ENCODE data around the gene SPIRE1.
"Not testable (repeated sequence)": the region's sequence is repeated elsewhere in the genome, so short reads cannot be mapped to it uniquely, and the experiment has no call there.

The SPIRE1 gene

GRCh38 chr18:12552879-12553242 is 105.0 kb downstream of the SPIRE1 start:
- DNase-seq (ENCODE audit: low read depth): no peak
- no peak overlapping the region for H3K4me3 ChIP-seq (ENCODE audit: low read length)

GRCh38 chr18:12551943-12552878 is 105.7 kb downstream of the SPIRE1 start:
- H3K4me3 ChIP-seq (ENCODE audit: low read length): not testable (repeated sequence)
- DNase-seq (ENCODE audit: low read depth): peak; percentile 53

More at GRCh38 chr18:12552879-12553242, 105.0 kb downstream of the SPIRE1 start:
- TF ChIP-seq, protein P1, sequence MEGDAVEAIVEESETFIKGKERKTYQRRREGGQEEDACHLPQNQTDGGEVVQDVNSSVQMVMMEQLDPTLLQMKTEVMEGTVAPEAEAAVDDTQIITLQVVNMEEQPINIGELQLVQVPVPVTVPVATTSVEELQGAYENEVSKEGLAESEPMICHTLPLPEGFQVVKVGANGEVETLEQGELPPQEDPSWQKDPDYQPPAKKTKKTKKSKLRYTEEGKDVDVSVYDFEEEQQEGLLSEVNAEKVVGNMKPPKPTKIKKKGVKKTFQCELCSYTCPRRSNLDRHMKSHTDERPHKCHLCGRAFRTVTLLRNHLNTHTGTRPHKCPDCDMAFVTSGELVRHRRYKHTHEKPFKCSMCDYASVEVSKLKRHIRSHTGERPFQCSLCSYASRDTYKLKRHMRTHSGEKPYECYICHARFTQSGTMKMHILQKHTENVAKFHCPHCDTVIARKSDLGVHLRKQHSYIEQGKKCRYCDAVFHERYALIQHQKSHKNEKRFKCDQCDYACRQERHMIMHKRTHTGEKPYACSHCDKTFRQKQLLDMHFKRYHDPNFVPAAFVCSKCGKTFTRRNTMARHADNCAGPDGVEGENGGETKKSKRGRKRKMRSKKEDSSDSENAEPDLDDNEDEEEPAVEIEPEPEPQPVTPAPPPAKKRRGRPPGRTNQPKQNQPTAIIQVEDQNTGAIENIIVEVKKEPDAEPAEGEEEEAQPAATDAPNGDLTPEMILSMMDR (conservative IDR thresholded peaks at IDR 0.05; ENCODE audit: low read length): no peak

GRCh38 chr18:12551466-12551865 is 106.4 kb downstream of the SPIRE1 start:
- H3K4me3 ChIP-seq (ENCODE audit: low read length); DNase-seq (ENCODE audit: low read depth): not testable (repeated sequence)

GRCh38 chr18:12543697-12544096 is 114.2 kb downstream of the SPIRE1 start:
- no peak for DNase-seq (ENCODE audit: low read depth)
- TF ChIP-seq, protein P1 (conservative IDR thresholded peaks at IDR 0.05; ENCODE audit: low read length): no peak
- H3K4me3 ChIP-seq (ENCODE audit: low read length): no peak overlapping the region

DNA sequence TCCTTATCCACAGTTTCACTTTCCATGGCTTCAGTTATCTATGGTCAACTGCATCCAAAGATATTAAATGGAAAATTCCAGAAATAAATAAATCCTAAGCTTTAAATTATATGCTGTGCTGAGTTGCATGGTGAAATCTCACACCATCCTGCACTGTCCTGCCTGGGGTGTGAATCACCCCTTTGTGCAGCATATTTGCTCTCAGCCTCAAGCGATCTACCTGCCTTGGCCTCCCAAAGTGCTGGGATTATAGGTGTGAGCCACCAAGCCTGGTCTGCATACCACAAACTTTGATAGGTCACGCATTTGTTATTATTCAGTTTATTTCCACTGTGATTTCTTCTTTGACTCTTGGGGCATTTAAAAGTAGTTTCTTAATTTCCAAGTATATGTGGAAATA is 117.2 kb downstream of the SPIRE1 start:
- H3K4me3 ChIP-seq (ENCODE audit: low read length): no peak overlapping the region
- TF ChIP-seq, protein P1 (conservative IDR thresholded peaks at IDR 0.05; ENCODE audit: low read length): no peak
- DNase-seq (ENCODE audit: low read depth): no peak

DNA sequence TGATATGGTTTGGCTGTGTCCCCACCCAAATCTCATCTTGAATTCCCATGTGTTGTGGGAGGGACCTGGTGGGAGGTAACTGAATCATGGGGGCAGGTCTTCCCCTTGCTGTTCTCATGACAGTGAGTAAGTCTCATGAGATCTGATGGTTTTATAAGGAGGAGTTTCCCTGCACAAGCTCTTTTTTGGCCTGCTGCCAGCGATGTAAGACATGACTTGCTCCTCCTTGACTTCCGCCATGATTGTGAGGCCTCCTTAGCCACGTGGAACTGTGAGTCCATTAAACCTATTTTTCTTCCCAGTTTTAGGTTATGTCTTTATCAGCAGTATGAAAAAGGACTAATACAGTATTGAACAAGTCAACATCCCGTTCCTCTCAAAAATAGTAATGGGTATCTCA is 118.7 kb downstream of the SPIRE1 start:
- not testable (repeated sequence) for DNase-seq (ENCODE audit: low read depth); H3K4me3 ChIP-seq (ENCODE audit: low read length)

- H3K4me3 ChIP-seq (ENCODE audit: low read length): no peak overlapping the region
- TF ChIP-seq, protein P1 (conservative IDR thresholded peaks at IDR 0.05; ENCODE audit: low read length): no peak
- no peak for DNase-seq (ENCODE audit: low read depth)
These were observed 123.1 kb downstream of the SPIRE1 start for GRCh38 chr18:12534820-12535219.

DNA sequence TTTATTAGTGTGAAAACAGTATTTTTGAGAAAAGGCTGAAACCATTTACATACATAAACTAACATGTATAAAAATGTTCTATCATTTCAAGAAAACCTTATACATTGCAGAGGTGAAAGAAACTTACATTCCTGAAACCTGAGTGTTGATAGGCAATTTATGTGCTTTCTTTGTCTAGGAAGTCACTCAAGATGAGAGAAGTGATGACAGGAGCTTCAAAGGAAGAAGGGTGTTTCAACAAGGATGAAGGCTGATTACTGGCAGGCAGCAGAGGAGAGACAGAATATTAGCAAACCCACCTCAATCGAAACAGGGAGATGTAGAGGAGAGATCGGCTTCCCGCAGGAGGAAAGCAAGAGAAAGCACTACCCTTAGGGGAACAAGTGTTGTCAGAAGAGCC is 125.2 kb downstream of the SPIRE1 start:
- TF ChIP-seq, protein P1 (conservative IDR thresholded peaks at IDR 0.05; ENCODE audit: low read length): no peak
- DNase-seq (ENCODE audit: low read depth): no peak
- no peak overlapping the region for H3K4me3 ChIP-seq (ENCODE audit: low read length)

Measured in AG10803 (cell line).